Heart right ventricle (tissue), 16 donors: ENCODE results near the gene PTPRG. TPM values are rescaled to one million over a fixed set of nuclear protein-coding genes. Genes with fewer than 3 reads are reported as not detected.

ENCODE experiments used
- ATAC-seq, 8 donors: fragments of 200-7000 bp; cut with Tn5 transposase; one replicate each; pipeline ENCODE4 v1.9.1; 2020; ENCODE audit warnings: mild to moderate bottlenecking in 8 of 8, moderate library complexity in 8 of 8, moderate number of reproducible peaks in 1 of 8
- DNase-seq, 2 donors: peaks; one replicate each; pipeline ENCODE4 v3.0.0-alpha.2; 2020
- H3K27ac ChIP-seq, 10 donors: fragments of 200-600 bp; sonication (generic) in 2 of 10; one replicate each; pipeline versions ENCODE4 v1.5.0 to v1.8.0; 2020 to 2022; ENCODE audit warnings: mild to moderate bottlenecking in 3 of 10
- H3K27me3 ChIP-seq, 7 donors: fragments of 200-600 bp; one replicate each; pipeline ENCODE4 v1.8.0; 2021 to 2022; ENCODE audit warnings: mild to moderate bottlenecking in 2 of 7
- H3K36me3 ChIP-seq, 9 donors: fragments of 200-600 bp; sonication (generic) in 1 of 9; one replicate each; pipeline versions ENCODE4 v1.5.0 to v1.8.0; 2020 to 2022; ENCODE audit warnings: mild to moderate bottlenecking in 2 of 9
- H3K4me1 ChIP-seq, 9 donors: fragments of 200-600 bp; sonication (generic) in 1 of 9; one replicate each; pipeline versions ENCODE4 v1.5.0 to v1.8.0; 2020 to 2022; ENCODE audit warnings: mild to moderate bottlenecking in 4 of 9
- H3K4me3 ChIP-seq, 10 donors: fragments of 200-600 bp; sonication (generic) in 2 of 10; one replicate each; pipeline versions ENCODE4 v1.5.0 to v1.8.0; 2020 to 2022; ENCODE audit warnings: mild to moderate bottlenecking in 7 of 10, moderate library complexity in 2 of 10
- H3K9me3 ChIP-seq, 11 donors: fragments of 200-600 bp in 10 of 11; sonication (generic) in 2 of 11; one replicate each; pipeline versions ENCODE4 v1.5.0 to v1.8.0; 2013 to 2022; ENCODE audit warnings: mild to moderate bottlenecking in 2 of 11, control low read depth in 1 of 11, moderate library complexity in 1 of 11
- CTCF ChIP-seq, 9 donors: fragments of 200-600 bp; sonication (generic) in 2 of 9; IDR thresholded peaks; one replicate each; pipeline versions ENCODE4 v1.5.0 to v1.8.0; 2021 to 2022; ENCODE audit warnings: antibody characterized with exemption in 9 of 9, mild to moderate bottlenecking in 5 of 9, moderate library complexity in 1 of 9
- WGBS, 2 donors: extraction: QIAGEN DNeasy Blood & Tissue Kit; methylation state at CpG; one replicate each; pipeline ENCODE4 v1.1.7; 2013; ENCODE audit warnings: inconsistent platforms in 1 of 2; 5-methylcytosine and 5-hydroxymethylcytosine counted together
- intact Hi-C, 10 donors: fragments of 100-400 bp; cut with DNase I; formaldehyde crosslinking; loops; one replicate each; pipeline versions ENCODE4 v1.11.1 to v1.14.2; 2022
- polyA plus RNA-seq, 2 donors: library from polyadenylated mRNA; stranded (reverse); fragments of 200-250 nt; gene quantifications; one replicate each; pipeline ENCODE4 v1.2.3, GENCODE V29; 2013
- total RNA-seq, 10 donors: library from RNA; stranded (reverse); fragmentation: NEBNext Ultra II Directional in 3 of 10; extraction: Animal tissue kit (Norgen Biotek cat#: 25700) in 3 of 10; gene quantifications; one replicate each; pipeline versions ENCODE4 v1.2.1 to v1.2.4, GENCODE V29; 2021 to 2023
- donor health status: Arrhythmogenic right ventricular cardiomyopathy.
- donor health status: ischemic (EF 13 %, LVEDD 7.1; RV severe dilation, severe dysfunction).
- donor health status: healthy with polysubstance abuse.
- donor health status: DM: no; HTN: yes; CAD: no.
- donor health status: DM: no; HTN: no; CAD: no.
- donor health status: ischemic (EF 25% LVEDD 6.9; RV normal size, moderate dysfunction).
- donor health status: ischemic (EF 25% LVEDD 5.7; RV mildly dilated, moderate dysfunction).
- donor health status: healthy.
- donor health status: DM: yes; HTN: yes; CAD: no.
- donor health status: Ischemic cardiomyopathy.
- donor health status: ischemic (EF 35%, LVEDD 5.7; RV mildly dilated, moderate dysfunction).
- donor health status: nonischemic (EF 11% LVEDD 7.7; RV severe dilation, severe dysfunction).
- donor health status: DM: yes; HTN: yes; CAD: no.
- donor health status: PGD.
- donor health status: ischemic (EF 29% LVEDD 5.4; RV normal size, mild dysfunction).
- donor health status: nonischemic (EF 23%, LVEDD 6.1; RV moderate dilation, normal function).

Gene PTPRG
- total and polyA plus RNA-seq, 12 donors: 10.1 to 38.3 (median 32.6) TPM

- Histone ChIP-seq H3K9me3 (no peaks in the 10 kb centered on the region), H3K4me1 (peaks cover 0 to 30% (median under 1%) of the 10 kb centered on the region in 9 donors), H3K27ac (no peak overlapping the region), H3K4me3 (no peak overlapping the region), H3K36me3 (peaks cover 0 to 16% (median 0%) of the 10 kb centered on the region in 9 donors), H3K27me3 (no peaks in the 10 kb centered on the region)
- WGBS, 2 donors: 71 to 73% methylated on average over 3 of the region's 3 CpGs
- no peak for TF ChIP-seq CTCF (IDR thresholded peaks at IDR 0.05)
- DNase-seq: no peak
- intact Hi-C loops: no loop called here
- no peak for ATAC-seq
These were observed 48.9 kb downstream of the PTPRG start for GRCh38 chr3:61610316-61610715.

GRCh38 chr3:61612211-61613194 lies 51.1 kb downstream of the PTPRG start:
- ATAC-seq (no peak), DNase-seq (no peak)
- peaks cover 0 to 47% (median 17%) of the 10 kb centered on the region in 9 donors for H3K4me1 ChIP-seq
- 80 to 88% methylated on average over 13 of the region's 13 CpGs for WGBS, 2 donors
- no peak overlapping the region for H3K27ac ChIP-seq
- H3K27me3 ChIP-seq: no peaks in the 10 kb centered on the region
- TF ChIP-seq CTCF (IDR thresholded peaks at IDR 0.05): no peak
- H3K36me3 ChIP-seq: no peaks in the 10 kb centered on the region
- intact Hi-C loops: no loop called here
- H3K4me3 ChIP-seq: no peak overlapping the region
- H3K9me3 ChIP-seq: no peaks in the 10 kb centered on the region

- Histone ChIP-seq H3K36me3 (no peaks in the 10 kb centered on the region), H3K9me3 (no peaks in the 10 kb centered on the region), H3K4me3 (no peak overlapping the region), H3K27ac (no peak overlapping the region), H3K4me1 (peaks cover 0 to 48% (median 22%) of the 10 kb centered on the region in 9 donors), H3K27me3 (no peaks in the 10 kb centered on the region)
- intact Hi-C loops: no loop called here
- WGBS, 2 donors: 95% methylated on average over 1 of the region's 1 CpG
- DNase-seq: no peak
- no peak for TF ChIP-seq CTCF (IDR thresholded peaks at IDR 0.05)
- ATAC-seq: no peak
These were observed 52.3 kb downstream of the PTPRG start for GRCh38 chr3:61613666-61614065.

GRCh38 chr3:61615643-61616042 lies 54.3 kb downstream of the PTPRG start:
- H3K27ac ChIP-seq: no peak overlapping the region
- ATAC-seq (peak in 1 of 8 donors; percentile 66), DNase-seq (no peak)
- H3K4me3 ChIP-seq: no peak overlapping the region
- 86% methylated on average over 4 of the region's 4 CpGs for WGBS, 2 donors
- H3K36me3 ChIP-seq: no peaks in the 10 kb centered on the region
- no peaks in the 10 kb centered on the region for H3K27me3 ChIP-seq
- H3K9me3 ChIP-seq: no peaks in the 10 kb centered on the region
- peaks cover 0 to 49% (median 22%) of the 10 kb centered on the region in 9 donors for H3K4me1 ChIP-seq
- intact Hi-C loops: no loop called here
- TF ChIP-seq CTCF (IDR thresholded peaks at IDR 0.05): no peak
